CD8-positive, alpha-beta memory T cell (primary cell): ENCODE measurements around the gene DGKB. TPM values are rescaled to one million over a fixed set of nuclear protein-coding genes. Genes with fewer than 3 reads are reported as not detected.

Experiments
- CTCF ChIA-PET: fragments of 350-600 bp; sonication (Branson Sonifier 250); formaldehyde crosslinking; loops from one replicate; lab custom pipeline; 2021; ENCODE audit warnings: antibody characterized with exemption; lab: Charles Lee
- POLR2A ChIA-PET: fragments of 350-600 bp; sonication (Branson Sonifier 250); formaldehyde crosslinking; loops from one replicate; lab custom pipeline; 2021; ENCODE audit warnings: antibody characterized with exemption; lab: Charles Lee
- DNase-seq, 5 donors: peaks; one replicate each; pipeline versions ENCODE4 v3.0.0 to v3.0.0-alpha.2; 2020 to 2022; ENCODE audit warnings: mixed read lengths in 1 of 5
- H3K27ac ChIP-seq: one replicate; pipeline ENCODE4 v1.7.0; 2013; ENCODE audit warnings: low read depth, mild to moderate bottlenecking, low read length, moderate library complexity
- H3K27me3 ChIP-seq: 2 replicates; pipeline ENCODE4 v1.7.0; 2013; ENCODE audit warnings: low read length, mild to moderate bottlenecking; ENCODE audit not compliant: insufficient read depth, poor library complexity, severe bottlenecking
- H3K36me3 ChIP-seq: 2 replicates; pipeline ENCODE4 v1.7.0; 2013; ENCODE audit warnings: mild to moderate bottlenecking, low read length, moderate library complexity; ENCODE audit not compliant: insufficient read depth
- H3K4me1 ChIP-seq: 2 replicates; pipeline ENCODE4 v1.7.0; 2013; ENCODE audit warnings: mild to moderate bottlenecking, low read length, moderate library complexity; ENCODE audit not compliant: insufficient read depth
- H3K4me3 ChIP-seq: 2 replicates; pipeline ENCODE4 v1.7.0; 2013; ENCODE audit warnings: mild to moderate bottlenecking, low read length
- H3K9me3 ChIP-seq: 2 replicates; pipeline ENCODE4 v1.7.0; 2013; ENCODE audit warnings: mild to moderate bottlenecking, low read length
- H3K27ac Mint-ChIP-seq, 8 donors: one replicate each; pipeline ENCODE4 v1.8.0; 2020 to 2021; ENCODE audit warnings: mixed read lengths in 8 of 8, mild to moderate bottlenecking in 6 of 8, inconsistent platforms in 3 of 8, moderate library complexity in 3 of 8
- H3K27me3 Mint-ChIP-seq, 2 donors: one replicate each; pipeline ENCODE4 v1.8.0; 2020 to 2021; ENCODE audit warnings: mixed read lengths in 2 of 2, mild to moderate bottlenecking in 1 of 2, moderate library complexity in 1 of 2
- H3K36me3 Mint-ChIP-seq, 3 donors: one replicate each; pipeline ENCODE4 v1.8.0; 2020 to 2021; ENCODE audit warnings: mixed read lengths in 3 of 3, inconsistent platforms in 1 of 3, mild to moderate bottlenecking in 1 of 3
- H3K4me1 Mint-ChIP-seq, 3 donors: one replicate each; pipeline ENCODE4 v1.8.0; 2020 to 2021; ENCODE audit warnings: mixed read lengths in 3 of 3, inconsistent platforms in 1 of 3, mild to moderate bottlenecking in 1 of 3
- H3K4me3 Mint-ChIP-seq, 7 donors: one replicate each; pipeline ENCODE4 v1.8.0; 2020 to 2021; ENCODE audit warnings: mixed read lengths in 7 of 7, mild to moderate bottlenecking in 6 of 7, moderate library complexity in 4 of 7, inconsistent platforms in 2 of 7
- H3K9me3 Mint-ChIP-seq, 5 donors: one replicate each; pipeline ENCODE4 v1.8.0; 2020 to 2022; ENCODE audit warnings: mixed read lengths in 5 of 5, mild to moderate bottlenecking in 3 of 5, moderate library complexity in 2 of 5, inconsistent platforms in 1 of 5
- polyA plus RNA-seq: library from polyadenylated mRNA; unstranded; fragments of 300-500 nt; fragmentation: Illumina TruSeq; gene quantifications from one replicate; pipeline ENCODE4 v1.2.3, GENCODE V29; 2021
- total RNA-seq, 2 experiments: library from RNA; stranded (reverse); gene quantifications; one replicate each; pipeline ENCODE4 v1.2.3, GENCODE V29; 2021

Gene DGKB
- total and polyA plus RNA-seq, 3 experiments from 2014 or later: not detected

DNA sequence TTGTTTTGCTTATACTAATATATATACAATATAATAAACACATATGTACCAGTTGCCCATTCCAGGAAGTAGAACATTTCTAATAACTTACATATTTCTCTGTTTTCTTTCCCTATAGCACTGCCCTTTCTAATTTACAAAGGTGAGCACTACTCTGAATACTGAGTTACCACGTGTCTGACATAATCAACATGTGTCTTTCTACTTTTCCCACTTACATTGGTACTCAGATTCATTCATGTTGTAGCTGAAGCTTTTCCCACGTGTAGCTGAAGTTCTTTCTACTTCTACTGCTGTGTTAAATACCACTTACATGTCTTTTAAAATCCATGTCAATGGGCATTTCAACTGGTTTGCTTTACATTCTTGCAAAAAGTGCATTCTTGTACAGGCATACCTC lies 317.3 kb downstream of the DGKB start:
- H3K4me3 Mint-ChIP-seq: no peak overlapping the region
- H3K4me1 Mint-ChIP-seq: no peaks in the 10 kb centered on the region
- H3K27ac Mint-ChIP-seq: no peak overlapping the region
- Histone ChIP-seq H3K27me3 (no peaks in the 10 kb centered on the region), H3K4me1 (no peaks in the 10 kb centered on the region), H3K27ac (no peak overlapping the region), H3K36me3 (no peaks in the 10 kb centered on the region), H3K9me3 (no peaks in the 10 kb centered on the region), H3K4me3 (no peak overlapping the region)
- ChIA-PET POLR2A (no interaction called here), CTCF (no interaction called here)
- peaks cover 0 to 11% (median 2%) of the 10 kb centered on the region in 5 donors for H3K9me3 Mint-ChIP-seq
- H3K36me3 Mint-ChIP-seq: no peaks in the 10 kb centered on the region
- no peak for DNase-seq
- H3K27me3 Mint-ChIP-seq: no peaks in the 10 kb centered on the region

GRCh38 chr7:14583518-14583917 lies 319.0 kb downstream of the DGKB start:
- ChIA-PET POLR2A (no interaction called here), CTCF (no interaction called here)
- Mint-ChIP-seq H3K27me3 (no peaks in the 10 kb centered on the region), H3K4me3 (no peak overlapping the region), H3K27ac (no peak overlapping the region), H3K4me1 (no peaks in the 10 kb centered on the region), H3K9me3 (peaks cover 0 to 8% (median 2%) of the 10 kb centered on the region in 5 donors), H3K36me3 (no peaks in the 10 kb centered on the region)
- Histone ChIP-seq H3K4me3 (no peak overlapping the region), H3K36me3 (no peaks in the 10 kb centered on the region), H3K27me3 (no peaks in the 10 kb centered on the region), H3K27ac (no peak overlapping the region), H3K4me1 (no peaks in the 10 kb centered on the region), H3K9me3 (no peaks in the 10 kb centered on the region)
- no peak for DNase-seq

GRCh38 chr7:14582010-14582409 lies 320.5 kb downstream of the DGKB start:
- H3K27ac ChIP-seq: no peak overlapping the region
- Mint-ChIP-seq H3K4me1 (no peaks in the 10 kb centered on the region), H3K27me3 (no peaks in the 10 kb centered on the region), H3K4me3 (no peak overlapping the region), H3K36me3 (no peaks in the 10 kb centered on the region), H3K9me3 (peaks cover 0 to 4% (median 0%) of the 10 kb centered on the region in 5 donors), H3K27ac (no peak overlapping the region)
- H3K27me3 ChIP-seq: no peaks in the 10 kb centered on the region
- H3K9me3 ChIP-seq: no peaks in the 10 kb centered on the region
- H3K4me1 ChIP-seq: no peaks in the 10 kb centered on the region
- ChIA-PET CTCF (no interaction called here), POLR2A (no interaction called here)
- no peaks in the 10 kb centered on the region for H3K36me3 ChIP-seq
- H3K4me3 ChIP-seq: no peak overlapping the region
- DNase-seq: no peak

- H3K4me1 Mint-ChIP-seq: no peaks in the 10 kb centered on the region
- Histone ChIP-seq H3K36me3 (no peaks in the 10 kb centered on the region), H3K4me3 (no peak overlapping the region), H3K4me1 (no peaks in the 10 kb centered on the region), H3K27ac (no peak overlapping the region), H3K9me3 (no peaks in the 10 kb centered on the region), H3K27me3 (no peaks in the 10 kb centered on the region)
- H3K36me3 Mint-ChIP-seq: no peaks in the 10 kb centered on the region
- POLR2A ChIA-PET: interaction anchor here (0.6 kb wide), 1 partner anchor 338 kb away, joined by 5 read pairs; no protein-coding TSS in a partner anchor
- CTCF ChIA-PET: no interaction called here
- no peak overlapping the region for H3K27ac Mint-ChIP-seq
- no peaks in the 10 kb centered on the region for H3K27me3 Mint-ChIP-seq
- no peak overlapping the region for H3K4me3 Mint-ChIP-seq
- DNase-seq: no peak
- no peaks in the 10 kb centered on the region for H3K9me3 Mint-ChIP-seq
Measured at GRCh38 chr7:14579971-14580370, 322.6 kb downstream of the DGKB start.

DNA sequence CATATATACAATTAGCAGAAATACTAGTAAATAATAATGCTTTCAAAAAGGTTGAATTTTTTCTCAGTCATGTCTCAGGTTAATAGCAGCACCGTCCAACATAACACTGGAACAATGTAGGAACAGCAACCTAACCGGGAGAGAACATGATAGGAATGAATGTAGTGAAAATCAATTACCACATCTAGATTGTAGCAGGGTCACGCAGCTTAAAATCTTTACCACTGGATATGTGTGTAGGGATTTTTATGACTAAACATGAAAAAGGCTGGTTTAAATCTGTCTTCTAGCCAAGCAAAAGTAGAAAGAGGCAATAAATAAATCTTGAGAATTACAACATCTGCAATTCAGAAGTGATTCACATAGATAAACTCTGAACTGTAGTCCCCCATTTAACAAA lies 326.0 kb downstream of the DGKB start:
- DNase-seq: no peak
- Histone ChIP-seq H3K27ac (no peak overlapping the region), H3K4me1 (no peaks in the 10 kb centered on the region), H3K27me3 (no peaks in the 10 kb centered on the region), H3K4me3 (no peak overlapping the region), H3K36me3 (no peaks in the 10 kb centered on the region), H3K9me3 (no peaks in the 10 kb centered on the region)
- Mint-ChIP-seq H3K4me3 (no peak overlapping the region), H3K36me3 (no peaks in the 10 kb centered on the region), H3K27ac (no peak overlapping the region), H3K4me1 (no peaks in the 10 kb centered on the region), H3K27me3 (no peaks in the 10 kb centered on the region), H3K9me3 (no peaks in the 10 kb centered on the region)
- ChIA-PET POLR2A (no interaction called here), CTCF (no interaction called here)

- no peaks in the 10 kb centered on the region for H3K36me3 Mint-ChIP-seq
- H3K4me3 Mint-ChIP-seq: no peak overlapping the region
- H3K27me3 Mint-ChIP-seq: no peaks in the 10 kb centered on the region
- Histone ChIP-seq H3K9me3 (no peaks in the 10 kb centered on the region), H3K4me3 (no peak overlapping the region), H3K27me3 (no peaks in the 10 kb centered on the region), H3K27ac (no peak overlapping the region), H3K36me3 (no peaks in the 10 kb centered on the region), H3K4me1 (no peaks in the 10 kb centered on the region)
- H3K27ac Mint-ChIP-seq: no peak overlapping the region
- peaks cover 0 to 2% (median 0%) of the 10 kb centered on the region in 5 donors for H3K9me3 Mint-ChIP-seq
- CTCF ChIA-PET: no interaction called here
- DNase-seq: no peak
- POLR2A ChIA-PET: no interaction called here
- no peaks in the 10 kb centered on the region for H3K4me1 Mint-ChIP-seq
Measured at GRCh38 chr7:14570750-14571607, 331.6 kb downstream of the DGKB start.

DNA sequence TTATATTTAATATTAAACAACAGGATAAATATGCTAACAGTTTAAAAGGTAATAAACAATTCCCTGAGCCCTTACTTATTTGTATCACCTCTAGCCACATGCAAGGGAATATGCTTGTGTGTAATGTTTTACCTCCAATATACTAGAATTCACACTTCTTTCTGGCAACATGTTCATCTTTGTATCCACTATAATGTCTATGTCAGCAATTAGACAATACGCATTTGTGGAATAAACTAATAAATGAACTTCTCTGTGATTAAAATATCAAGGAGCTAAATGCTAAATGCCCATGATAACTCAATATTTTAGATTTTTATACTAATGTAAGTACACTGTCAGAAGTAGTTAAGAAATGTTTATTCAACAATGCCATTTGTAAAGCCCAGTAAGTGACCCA lies 350.5 kb downstream of the DGKB start:
- H3K27me3 Mint-ChIP-seq: no peaks in the 10 kb centered on the region
- no peak for DNase-seq
- H3K36me3 Mint-ChIP-seq: no peaks in the 10 kb centered on the region
- ChIA-PET POLR2A (no interaction called here), CTCF (no interaction called here)
- H3K27ac Mint-ChIP-seq: no peak overlapping the region
- peaks cover 0 to 2% (median 0%) of the 10 kb centered on the region in 5 donors for H3K9me3 Mint-ChIP-seq
- H3K4me3 ChIP-seq: no peak overlapping the region
- H3K36me3 ChIP-seq: no peaks in the 10 kb centered on the region
- H3K4me3 Mint-ChIP-seq: no peak overlapping the region
- H3K4me1 Mint-ChIP-seq: no peaks in the 10 kb centered on the region
- no peaks in the 10 kb centered on the region for H3K9me3 ChIP-seq
- no peak overlapping the region for H3K27ac ChIP-seq
- H3K27me3 ChIP-seq: no peaks in the 10 kb centered on the region
- no peaks in the 10 kb centered on the region for H3K4me1 ChIP-seq

- Histone ChIP-seq H3K27me3 (no peaks in the 10 kb centered on the region), H3K27ac (no peak overlapping the region), H3K36me3 (no peaks in the 10 kb centered on the region), H3K9me3 (no peaks in the 10 kb centered on the region), H3K4me1 (no peaks in the 10 kb centered on the region), H3K4me3 (no peak overlapping the region)
- Mint-ChIP-seq H3K4me1 (no peaks in the 10 kb centered on the region), H3K27me3 (no peaks in the 10 kb centered on the region), H3K9me3 (peaks cover 0 to 2% (median 0%) of the 10 kb centered on the region in 5 donors), H3K4me3 (no peak overlapping the region), H3K36me3 (no peaks in the 10 kb centered on the region), H3K27ac (no peak overlapping the region)
- no peak for DNase-seq
- POLR2A ChIA-PET: no interaction called here
- CTCF ChIA-PET: no interaction called here
Measured at GRCh38 chr7:14551310-14551709, 351.2 kb downstream of the DGKB start.
